Measurements from ENCODE around the gene HPS3.
A peak's percentile ranks its signal among the peaks of the same experiment; 100 is the strongest.
"Not testable (repeated sequence)": the region's sequence is repeated elsewhere in the genome, so short reads cannot be mapped to it uniquely, and the experiment has no call there.

The HPS3 gene

DNA sequence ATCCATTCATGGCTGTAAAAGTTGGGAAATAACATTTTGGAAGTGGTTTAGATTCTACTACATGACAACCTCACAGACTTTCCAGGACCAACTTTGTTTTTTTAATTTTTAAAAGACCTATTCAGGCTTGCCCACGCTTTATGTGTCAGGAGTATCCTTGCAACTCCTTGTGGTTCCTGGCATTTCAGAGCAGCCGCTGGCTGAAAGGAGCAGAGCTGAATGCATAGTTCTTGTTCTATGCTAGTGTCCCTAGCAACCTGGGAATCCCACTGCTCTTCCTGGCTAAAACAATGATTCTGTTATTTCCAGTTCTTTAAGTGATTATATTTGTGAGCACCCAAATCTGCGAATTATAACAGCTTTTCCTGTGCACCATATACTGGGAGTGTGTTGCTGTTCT lies 57.3 kb downstream of the HPS3 start:
- no peak for DNase-seq

DNA sequence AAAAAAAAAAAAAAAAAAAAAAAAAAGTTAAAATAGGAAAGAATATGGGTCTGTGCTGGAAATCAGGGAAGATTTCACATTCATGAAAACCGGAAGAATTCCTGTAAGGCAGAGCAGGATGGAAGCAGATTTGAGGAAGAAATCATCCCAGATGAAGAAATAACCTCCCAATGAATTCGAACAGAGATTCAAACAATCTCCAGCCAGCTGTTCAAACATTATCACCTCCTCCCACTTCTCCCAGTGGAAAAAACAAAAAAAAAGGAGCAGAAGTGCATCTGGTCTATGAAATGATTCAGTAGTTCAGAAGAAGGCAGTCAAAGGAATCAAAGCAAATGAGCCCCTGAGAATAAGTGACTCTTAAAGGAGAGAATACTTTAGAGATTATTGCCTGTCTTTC lies 59.1 kb downstream of the HPS3 start:
- no peak for DNase-seq

DNA sequence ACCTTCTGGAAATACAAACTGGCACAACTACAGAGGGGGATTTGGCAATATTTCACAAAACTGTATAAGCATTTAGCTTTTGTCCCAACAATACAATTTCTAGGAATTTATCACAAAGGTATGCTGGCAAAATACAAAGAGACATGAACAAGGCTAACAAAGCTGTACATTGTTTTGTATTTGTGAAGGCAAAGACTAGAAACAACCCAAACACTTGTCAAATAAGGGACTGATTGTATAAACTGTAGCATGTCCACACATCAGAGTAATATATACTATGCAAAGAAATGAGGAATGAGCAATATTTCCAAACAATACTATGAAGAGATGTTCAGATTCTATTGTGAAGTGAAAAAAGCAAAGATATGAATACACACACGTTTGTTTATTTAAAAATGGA lies 65.8 kb downstream of the HPS3 start:
- DNase-seq = no peak

DNA sequence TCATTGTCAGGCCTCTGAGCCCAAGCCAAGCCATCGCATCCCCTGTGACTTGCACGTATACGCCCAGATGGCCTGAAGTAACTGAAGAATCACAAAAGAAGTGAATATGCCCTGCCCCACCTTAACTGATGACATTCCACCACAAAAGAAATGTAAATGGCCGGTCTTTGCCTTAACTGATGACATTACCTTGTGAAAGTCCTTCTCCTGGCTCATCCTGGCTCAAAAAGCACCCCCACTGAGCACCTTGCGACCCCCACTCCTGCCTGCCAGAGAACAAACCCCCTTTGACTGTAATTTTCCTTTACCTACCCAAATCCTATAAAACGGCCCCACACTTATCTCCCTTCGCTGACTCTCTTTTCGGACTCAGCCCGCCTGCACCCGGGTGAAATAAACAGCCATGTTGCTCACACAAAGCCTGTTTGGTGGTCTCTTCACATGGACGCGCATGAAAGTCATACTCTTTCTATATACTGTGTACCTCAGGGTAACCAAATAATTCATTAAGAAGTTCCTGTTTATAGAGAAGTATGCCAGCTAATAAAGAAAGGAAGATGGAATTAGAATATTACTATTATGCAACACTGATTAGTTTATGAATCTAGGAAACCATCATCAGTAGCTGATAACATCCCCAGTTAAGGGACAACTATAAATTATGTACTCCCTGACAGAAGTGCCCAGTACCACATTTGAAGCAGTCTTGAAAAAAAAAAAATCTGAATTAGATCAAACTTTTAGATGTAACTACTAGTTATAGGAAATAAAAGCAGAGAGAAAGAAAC lies 67.6 kb downstream of the HPS3 start:
- not testable (repeated sequence) for DNase-seq

DNA sequence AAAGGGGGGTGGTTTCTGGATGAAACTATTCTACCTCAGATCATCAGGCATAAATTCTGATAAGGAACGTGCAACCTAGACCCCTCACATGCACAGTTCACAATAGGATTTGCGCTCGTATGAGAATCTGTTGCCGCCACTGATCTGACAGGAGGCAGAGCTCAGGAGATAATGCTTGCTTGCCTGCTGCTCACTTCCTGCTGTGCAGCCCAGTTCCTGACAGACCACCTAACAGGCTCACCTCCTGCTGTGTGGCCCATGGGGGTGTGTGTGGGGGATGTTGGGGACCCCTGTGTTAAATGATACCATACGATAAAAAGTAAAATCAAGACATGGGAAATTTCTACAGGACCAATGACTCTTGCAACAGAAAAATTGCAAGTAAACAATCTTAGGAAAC lies 68.2 kb downstream of the HPS3 start:
- no peak for DNase-seq

DNA sequence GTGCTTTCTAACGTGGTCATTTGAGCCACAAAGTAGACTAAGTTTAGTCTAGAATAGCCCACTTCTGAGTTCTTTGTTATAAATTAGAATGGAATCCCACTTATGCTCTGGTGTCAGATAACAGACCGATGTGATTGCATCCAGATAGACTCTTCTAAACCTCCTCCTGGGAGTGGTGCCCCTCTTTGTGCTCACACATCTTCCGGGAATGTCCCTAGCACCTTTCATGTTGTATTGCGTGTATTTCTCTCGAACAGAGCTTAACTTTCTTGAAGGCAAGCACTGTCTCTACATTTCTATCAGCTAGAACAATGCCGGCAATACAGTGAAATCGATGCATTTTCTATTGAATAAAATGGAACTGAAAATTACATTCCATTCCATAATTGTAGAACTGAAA lies 69.2 kb downstream of the HPS3 start:
- DNase-seq = no peak

DNA sequence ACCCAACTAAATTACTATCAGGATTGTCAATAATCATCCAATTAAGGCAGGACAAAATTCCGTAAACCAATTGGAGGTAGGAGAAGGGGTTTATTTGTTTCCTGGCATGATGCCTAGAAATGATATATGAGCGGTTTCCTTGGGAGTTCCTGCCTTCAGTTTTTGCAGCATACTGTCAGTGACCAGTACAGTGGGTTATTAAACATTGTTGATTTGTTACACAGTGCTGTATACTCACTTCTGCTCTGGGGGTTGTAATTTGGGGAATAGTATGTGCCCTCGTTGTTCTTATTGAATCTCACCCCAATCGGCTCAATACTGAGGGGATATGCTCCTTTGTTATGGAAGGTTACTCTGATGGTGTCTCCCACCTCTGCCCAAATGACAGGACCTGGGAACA lies 70.0 kb downstream of the HPS3 start:
- DNase-seq = peak; percentile 3

DNA sequence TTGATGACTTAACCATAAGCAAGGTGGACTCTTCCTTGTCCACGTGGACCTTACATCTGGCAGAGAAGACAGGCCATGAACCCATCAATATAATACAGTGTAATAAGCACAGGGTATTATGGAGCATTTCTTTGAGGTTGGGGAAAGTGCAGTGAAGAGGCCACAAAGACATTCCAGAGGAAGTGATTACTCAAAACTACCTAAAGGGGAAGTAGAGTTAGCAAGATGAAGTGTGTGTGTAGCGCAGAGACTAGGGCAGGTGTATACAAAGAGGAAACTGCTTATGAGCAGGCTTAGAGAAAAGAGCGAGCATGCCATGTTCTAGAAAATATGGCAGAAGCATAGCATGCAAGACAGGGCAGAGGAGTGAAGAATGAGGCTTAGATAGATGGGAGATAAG lies 74.3 kb downstream of the HPS3 start:
- DNase-seq = peak; percentile 91

DNA sequence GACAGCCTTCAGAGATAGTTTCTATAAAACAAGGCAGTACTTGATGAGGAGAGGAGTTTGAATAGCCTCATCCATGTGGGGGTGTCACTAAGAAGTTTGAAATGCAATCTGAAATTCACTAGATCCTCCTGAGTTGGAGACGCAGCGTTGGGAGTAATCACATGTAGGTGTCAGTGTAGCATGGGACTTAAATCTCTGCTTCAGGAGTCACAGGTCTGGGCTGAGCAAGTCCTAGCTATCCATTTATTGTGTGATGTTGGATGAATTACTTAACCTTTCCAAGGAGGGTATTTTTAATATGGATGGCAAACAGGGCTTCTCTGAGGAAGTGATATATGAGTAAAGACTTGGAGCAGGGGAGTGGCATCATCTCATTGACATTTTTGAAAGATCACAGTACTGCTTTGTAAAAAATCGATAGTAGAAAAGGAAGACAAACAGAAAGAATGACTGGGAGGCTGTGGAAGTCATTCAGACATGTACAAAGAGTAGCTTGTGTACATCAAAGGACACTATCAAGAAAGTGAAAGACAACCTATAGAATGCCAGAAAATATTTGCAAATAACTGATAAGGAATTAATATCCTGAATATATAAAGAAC lies 75.1 kb downstream of the HPS3 start:
- DNase-seq = no peak

DNA sequence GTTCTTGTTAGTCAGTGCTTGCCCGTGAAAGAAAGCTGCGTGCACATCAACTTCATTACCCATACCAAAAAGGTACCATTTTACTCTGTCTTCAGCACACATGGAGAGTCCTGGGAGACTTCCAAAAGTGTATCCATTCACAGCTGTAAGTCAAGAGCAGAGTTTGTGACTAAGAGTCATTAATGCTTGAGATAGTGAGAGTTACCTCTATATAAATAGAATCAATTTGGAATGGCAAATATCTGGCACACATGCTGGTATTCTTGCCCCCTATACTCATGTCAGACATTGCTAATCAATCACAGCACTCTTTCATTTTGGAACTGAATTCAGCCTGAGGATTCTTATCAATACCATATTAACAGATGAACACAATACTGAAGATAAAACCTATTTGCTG lies 78.0 kb downstream of the HPS3 start:
- no peak for DNase-seq

DNA sequence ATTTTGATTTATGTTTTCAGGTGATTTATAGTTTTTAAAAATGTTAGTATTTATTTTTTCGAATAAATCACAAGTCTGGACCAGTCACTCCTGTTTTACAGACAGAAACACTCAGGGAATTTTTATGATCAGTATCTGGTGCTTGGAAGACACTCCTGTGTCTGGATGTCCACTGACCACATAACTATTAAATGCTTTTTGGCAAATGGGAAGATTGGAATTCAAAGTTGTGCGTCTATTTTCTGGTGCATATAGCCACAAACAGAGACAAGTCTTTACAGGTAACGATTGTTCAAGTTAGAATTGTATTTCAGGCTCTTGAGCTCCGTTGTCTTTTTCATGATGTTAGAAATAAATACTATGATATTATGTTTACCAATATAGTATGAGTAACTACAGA lies 80.0 kb downstream of the HPS3 start:
- DNase-seq = no peak

DNA sequence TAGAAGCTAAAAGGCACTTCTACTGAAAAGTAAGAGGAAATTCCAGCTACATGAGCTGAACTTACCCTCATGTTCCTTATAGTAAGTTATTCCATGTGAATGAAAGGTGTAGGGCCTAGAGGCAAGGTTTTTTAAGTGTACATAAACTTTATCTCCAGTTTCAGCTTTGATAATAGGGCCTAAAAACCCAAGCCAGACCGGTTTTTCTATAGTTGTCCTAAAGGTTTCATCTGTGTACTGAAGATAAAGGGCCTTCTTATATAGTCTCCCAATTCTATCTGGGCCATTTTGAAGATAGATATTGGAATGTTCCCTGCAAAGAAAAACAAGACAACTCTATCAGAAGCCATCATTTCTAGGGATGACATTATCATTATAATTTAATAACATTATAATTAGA lies 82.9 kb downstream of the HPS3 start:
- DNase-seq = no peak

DNA sequence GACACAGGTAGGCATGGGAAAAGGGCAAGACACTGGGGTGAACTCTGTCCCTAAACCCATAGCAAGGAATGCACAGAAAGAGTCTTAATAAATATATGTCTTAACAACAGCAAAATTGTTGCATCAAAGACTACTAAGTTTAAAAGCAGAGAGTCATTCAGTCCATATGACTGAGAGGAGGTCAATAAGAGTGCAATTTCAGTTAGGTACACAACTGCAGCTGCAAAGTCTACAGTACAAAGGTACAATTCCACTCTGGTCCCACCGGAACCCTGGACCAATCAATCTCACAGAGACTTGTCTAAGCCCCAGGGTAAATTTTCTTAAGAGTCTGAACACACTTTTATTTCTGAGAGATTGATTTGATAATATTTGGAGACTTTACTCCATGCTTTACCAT lies 85.3 kb downstream of the HPS3 start:
- no peak for DNase-seq

DNA sequence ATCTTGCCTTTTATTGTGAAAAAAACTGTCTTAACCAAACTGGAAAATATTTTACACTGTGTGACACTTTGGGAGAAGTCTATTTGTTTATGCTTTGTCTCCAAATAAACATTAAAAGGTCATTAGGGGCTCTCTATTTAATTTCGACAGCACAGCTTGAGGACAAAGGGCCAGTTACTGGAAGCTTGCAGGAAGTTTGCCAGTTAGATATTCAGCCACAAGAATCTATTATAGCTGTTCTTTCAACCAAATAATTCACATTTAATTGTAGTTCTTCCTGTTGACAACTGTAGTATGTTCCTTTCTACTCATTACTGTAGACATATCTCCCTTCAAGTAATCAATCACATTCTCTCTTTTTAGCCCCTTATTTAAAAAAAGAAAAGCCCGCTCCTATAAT lies 86.1 kb downstream of the HPS3 start:
- no peak for DNase-seq

DNA sequence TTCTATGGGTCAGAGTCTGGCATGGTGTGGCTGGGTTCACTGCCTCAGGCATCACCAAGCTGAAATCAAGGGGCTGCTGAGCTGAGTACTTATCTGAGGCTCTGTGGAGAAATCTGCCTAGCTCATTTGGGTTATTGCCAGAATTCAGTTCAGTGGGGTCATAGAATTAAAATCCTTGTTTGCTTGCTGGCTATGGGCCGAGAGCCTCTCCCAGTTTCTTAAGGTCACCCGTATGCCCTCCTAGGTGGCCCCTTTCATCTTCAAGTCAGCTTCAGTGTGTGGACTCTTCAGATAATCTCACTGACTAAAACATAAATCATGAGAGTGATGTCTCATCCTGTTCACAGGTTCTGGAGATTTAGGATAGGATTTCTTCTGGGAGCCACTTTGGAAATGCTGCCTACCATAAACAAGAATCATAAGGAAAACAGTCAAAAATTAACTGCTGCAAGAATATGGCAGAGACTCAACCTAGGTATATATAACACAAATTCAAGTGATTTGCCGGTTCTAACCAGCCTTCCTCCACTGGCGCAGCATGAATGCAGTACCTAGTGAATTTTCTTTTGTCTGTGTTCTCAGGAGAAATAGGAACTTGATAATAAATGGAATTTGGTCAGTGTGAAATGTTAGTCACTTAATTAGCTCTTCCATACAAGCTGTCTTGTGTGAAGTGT lies 86.9 kb downstream of the HPS3 start:
- DNase-seq = no peak

DNA sequence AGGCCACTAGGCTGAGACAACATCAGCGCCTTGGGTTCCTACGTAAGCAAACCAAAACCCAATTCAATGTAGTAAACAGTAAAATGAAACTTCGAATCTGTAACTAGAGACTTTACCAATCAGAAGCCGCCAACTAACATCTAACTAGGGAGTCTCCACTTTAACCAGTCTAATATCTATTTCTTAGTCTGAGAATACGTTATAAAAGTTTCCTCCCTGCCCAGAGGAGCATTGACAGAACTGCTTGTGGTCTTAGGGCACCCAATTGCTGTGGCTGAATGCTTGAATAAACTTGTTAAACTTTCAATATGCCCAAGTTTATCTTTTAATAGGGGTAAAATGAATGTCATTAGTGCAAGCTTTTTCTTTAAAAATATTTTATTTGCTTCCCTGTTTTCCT lies 87.9 kb downstream of the HPS3 start:
- no peak for DNase-seq

DNA sequence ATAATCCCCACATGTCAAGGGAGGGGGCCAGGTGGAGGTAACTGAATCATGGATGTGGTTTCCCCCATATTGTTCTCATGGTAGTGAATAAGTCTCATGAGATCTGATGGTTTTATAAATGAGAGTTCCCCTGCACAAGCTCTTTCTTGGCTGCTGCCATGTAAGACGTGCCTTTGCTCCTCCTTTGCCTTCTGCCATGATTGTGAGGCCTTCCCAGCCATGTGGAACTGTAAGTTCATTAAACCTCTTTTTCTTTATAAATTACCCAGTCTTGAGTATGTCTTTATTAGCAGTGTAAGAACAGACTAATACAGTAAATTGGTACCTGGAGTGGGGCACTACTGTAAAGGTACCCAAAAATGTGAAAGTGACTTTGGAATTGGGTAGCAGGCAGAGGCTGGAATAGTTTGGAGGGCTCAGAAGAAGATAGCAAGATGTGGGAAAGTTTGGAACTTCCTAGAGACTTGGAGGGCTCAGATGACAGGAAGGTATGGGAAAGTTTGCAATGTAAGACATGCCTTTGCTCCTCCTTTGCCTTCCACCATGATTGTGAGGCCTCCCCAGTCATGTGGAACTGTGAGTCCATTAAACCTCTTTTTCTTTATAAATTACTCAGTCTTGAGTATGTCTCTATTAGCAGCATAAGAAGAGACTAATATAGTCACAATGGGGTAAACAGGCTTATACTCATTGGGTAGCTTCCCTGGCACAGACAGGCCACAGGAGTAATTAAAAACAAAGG lies 90.1 kb downstream of the HPS3 start:
- not testable (repeated sequence) for DNase-seq

DNA sequence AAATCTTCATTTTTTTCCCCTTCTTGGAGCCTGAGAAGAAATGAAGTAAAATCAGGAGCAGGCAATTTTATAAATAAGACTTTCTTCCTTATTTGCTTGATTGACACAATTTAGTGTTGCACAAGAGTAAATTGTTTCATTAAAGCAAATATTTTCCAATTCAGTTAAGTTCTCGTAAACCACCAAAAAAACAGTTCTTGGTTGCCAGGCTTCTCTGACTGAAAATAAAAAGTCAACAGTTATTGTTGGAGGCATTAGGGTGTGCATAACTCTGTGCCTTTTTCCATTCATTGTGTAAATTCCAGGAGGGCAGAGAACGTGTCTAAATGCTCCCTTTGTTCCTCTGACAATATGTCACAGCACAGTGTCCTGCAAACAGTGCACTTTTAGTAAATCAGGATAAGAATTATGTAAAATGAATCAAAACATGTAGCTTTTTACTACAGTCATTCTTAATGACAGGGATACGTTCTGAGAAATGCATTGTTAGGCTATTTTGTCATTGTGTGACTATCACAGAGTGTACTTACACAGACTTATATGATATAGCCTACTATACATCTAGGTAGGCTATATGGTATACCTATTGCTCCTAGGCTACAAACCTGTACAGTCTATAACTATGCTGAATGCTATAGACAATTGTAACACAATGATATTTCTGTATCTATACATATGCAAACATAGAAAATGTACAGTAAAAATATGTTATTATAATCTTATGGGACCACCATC lies 92.5 kb downstream of the HPS3 start, which contains the start of gene CP:
TSS of gene CP (minus strand) at position 47 of the 735 bp plus-strand sequence. CDS start at position 10, 37 bp downstream.
- DNase-seq = no peak
